ENCODE results near the gene AARS2.
"Not testable (repeated sequence)": the region's sequence is repeated elsewhere in the genome, so short reads cannot be mapped to it uniquely, and the experiment has no call there.

AARS2 gene

DNA sequence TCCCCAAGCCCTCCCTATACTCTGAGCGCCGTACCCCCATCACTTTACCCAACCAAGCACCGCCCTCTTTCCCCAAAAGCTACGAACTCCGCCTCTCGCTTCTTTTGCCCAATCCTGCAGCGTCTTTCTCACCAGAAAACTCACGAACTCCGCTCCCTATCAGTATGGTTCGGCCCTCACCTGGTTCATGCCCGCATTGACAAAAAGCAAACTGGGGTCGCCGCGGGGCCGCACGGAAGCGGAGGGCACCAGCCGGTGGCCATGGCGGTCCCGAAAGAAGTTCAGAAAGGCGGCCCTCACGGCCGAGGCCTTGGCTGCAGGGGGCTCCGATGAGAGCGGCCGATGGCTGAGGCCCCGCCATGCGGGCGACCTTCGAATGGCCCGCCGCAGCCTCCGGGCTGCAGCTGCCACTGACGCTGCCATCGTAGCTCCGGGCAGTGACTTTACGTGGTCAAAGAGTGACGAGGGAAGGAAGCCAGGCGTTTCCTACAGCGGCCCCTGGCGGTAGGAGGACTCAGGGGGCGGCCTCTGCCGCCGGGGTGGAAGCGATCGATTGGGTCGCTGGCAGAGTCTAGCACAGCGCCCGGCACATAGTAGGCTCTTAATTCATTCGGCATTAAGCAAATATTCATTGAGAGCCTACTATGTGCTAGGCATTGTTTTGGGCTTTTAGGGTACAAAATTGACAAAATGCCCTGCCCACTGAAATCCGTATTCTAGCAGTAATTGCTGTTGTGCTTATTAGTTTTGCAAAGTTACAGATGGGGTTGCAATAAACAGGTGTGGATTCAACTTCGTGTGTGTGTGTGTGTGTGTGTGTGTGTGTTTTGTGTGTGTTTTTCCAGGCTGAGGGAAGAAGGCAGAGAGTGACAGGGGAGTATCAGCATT, at the start of gene AARS2:
AARS2 (minus strand) TSS at position 447 of the 888 bp plus-strand sequence; CDS start at position 423, 24 bp downstream.
- peak; percentile 71 for DNase-seq (ENCODE audit: low read depth)

DNA sequence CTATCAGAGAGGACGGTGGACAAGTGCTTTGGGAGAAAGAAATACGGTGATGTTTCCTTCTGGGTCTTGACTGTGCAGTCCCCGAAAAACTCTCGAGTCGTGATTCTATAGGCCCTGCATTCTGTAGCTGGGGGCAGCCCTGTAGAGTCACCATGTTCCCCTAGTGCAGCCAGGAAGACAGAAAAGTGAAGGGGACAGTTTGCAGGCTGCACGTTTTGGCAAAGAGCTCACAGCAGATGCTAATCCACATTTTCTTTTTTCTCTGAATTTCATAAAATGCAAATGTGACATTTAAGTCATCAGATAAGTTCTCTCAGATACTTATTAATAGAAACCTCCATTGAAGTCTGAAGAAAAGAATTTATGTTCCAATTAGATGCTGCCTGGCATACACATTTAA, 48.8 kb upstream of the AARS2 start:
- no peak for DNase-seq (ENCODE audit: low read depth)

DNA sequence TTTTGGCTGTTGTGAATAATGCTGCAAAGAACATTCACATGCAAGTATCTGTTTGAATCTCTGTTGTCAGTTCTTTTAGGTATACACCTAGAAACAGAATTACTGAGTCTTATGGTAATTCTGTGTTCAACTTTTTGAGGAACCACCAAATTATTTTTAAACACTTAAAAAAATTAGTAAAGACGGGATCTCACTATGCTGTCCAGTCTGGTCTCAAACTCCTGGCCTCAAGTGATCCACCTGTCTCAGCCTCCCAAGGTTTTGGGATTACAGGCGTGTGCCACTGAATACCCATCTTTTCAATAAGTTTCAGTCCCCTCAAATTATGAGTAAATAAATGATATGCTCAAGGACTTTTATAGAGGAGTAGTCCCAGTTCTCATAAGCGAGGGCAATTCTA, 46.8 kb upstream of the AARS2 start:
- DNase-seq (ENCODE audit: low read depth) = no peak

DNA sequence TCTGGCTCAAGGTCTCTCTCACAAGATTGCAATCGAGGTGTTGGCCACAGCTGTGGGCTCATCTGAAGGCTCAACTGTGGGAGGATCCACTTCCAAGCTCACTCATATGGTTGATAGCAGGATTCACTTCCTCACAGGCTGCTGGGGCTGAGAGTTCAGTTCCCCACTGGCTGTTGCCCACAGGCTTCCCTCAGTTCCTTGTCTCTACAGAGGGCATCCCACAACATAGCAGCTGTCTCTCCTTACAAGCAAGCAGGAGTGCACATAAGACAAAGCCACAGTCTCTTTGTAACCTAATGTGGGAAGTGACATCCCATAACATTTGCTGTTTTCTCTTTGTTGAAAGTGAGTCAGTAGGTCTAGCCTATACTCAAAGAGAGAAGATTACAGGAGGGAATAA, 43.3 kb upstream of the AARS2 start:
- no peak for DNase-seq (ENCODE audit: low read depth)

DNA sequence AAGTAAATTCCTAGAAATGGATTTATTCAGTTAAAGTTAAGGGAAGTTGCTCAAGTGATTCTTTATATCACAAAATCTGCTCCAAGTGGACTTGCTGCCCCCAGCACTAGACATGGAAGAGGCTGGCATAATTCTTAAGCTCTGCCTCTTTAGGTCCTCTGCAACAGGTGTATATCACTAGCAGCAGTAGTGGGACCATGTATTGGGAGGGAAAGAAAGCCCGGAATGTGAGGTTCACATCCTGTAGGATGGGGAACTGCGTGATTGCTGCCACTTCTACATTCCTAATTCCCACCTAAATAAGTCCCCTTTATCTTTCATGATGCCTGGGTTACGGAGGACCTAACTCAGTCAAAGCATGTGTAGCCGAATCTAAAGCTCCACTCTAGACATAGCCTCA, 42.5 kb upstream of the AARS2 start:
- no peak for DNase-seq (ENCODE audit: low read depth)

DNA sequence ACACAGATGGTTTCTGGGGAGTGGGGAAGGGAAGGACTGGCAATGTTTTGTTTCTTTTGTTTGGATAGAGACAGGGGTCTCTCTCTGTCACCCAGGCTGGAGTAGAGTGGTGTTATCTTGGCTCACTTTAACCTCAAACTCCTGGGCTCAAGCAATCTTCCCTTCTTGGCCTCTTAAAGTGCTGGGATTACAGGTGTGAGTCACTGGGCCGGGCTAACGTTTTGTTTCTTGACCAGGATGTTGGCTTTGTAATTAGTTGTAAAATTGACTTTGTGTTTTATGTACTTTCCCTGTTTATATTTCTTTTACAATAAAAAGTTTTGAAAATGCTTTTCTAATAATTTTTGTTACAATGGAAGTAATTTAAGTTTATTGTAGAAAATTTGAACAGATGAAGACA, 40.2 kb upstream of the AARS2 start:
- DNase-seq (ENCODE audit: low read depth) = no peak

DNA sequence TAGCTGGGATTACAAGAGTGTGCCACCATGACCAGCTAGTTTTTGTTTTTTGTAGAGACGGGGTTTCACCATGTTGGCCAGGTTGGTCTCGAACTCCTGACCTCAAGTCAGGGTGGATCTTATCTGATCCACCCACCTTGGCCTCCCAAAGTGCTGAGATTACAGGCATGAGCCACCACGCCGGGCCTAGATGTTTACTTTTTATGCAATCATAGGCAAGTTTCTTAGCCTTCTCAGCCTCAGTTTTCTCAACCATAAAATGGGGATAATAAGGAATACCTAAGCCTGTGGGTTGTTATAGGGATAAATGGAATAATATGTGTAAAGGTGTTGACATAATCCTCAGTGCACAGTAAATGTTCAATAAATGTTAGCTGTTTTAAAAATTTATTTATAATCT, 39.1 kb upstream of the AARS2 start:
- no peak for DNase-seq (ENCODE audit: low read depth)

DNA sequence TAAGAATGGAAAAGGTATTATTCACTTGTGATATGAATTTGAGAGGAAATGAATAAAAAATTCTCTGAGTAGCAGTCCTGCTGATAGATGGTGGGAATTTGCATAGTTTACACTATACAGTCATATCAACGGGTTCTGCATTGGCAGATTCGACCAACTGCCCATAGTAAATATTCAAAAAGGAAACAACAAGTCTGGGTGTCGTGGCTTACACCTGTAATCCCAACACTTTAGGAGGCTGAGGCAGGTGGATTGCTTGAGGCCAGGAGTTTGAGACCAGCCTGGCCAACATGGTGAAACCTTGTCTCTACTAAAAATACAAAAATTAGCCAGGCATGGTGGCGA, 37.5 kb upstream of the AARS2 start:
- not testable (repeated sequence) for DNase-seq (ENCODE audit: low read depth)

DNA sequence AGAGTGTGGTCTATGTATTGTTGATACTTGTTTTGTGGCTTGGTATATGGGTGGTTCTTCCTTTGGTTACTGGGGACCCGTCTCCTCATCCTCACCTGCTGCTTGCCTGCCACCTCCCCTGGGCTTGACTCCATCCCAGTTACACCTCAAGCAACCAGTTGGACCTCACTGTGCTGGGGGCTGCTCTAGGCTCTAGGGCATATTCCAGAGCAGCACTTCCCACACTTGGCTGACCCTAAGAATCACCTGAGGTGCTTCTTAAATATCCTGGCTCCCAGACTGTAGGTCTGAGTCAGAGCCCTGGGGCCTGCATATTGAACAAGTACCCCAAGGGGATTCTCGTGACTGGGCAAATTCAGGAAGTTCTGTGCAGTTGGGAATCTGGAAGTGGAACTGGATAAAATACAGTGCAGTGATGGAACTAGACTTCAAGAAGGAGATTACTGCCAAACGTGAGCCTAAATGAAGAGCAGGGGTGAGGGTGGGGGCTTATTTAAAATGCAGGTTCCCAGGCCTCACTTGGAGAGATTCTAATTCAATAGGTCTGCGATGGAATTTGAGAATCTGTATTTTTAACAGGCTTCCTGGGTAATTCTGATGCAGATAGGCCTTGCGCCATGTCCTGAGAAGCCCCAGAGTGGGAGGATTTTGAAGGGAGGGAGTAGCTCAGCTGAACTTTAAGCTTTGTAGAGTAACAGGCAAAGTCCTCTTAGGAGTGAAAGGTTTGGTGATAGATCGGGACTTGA, 36.9 kb upstream of the AARS2 start:
- no peak for DNase-seq (ENCODE audit: low read depth)

DNA sequence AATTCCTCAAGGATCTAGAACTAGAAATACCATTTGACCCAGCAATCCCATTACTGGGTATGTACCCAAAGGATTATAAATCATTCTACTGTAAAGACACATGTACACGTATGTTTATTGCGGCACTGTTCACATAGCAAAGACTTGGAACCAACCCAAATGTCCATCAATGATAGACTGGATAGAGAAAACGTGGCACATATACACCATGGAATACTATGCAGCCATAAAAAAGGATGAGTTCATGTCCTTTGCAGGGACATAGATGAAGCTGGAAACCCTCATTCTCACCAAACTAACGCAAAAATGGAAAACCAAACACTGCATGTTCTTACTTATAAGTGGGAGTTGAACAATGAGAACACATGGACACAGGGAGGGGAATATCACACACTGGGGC, 33.7 kb upstream of the AARS2 start:
- not testable (repeated sequence) for DNase-seq (ENCODE audit: low read depth)

DNA sequence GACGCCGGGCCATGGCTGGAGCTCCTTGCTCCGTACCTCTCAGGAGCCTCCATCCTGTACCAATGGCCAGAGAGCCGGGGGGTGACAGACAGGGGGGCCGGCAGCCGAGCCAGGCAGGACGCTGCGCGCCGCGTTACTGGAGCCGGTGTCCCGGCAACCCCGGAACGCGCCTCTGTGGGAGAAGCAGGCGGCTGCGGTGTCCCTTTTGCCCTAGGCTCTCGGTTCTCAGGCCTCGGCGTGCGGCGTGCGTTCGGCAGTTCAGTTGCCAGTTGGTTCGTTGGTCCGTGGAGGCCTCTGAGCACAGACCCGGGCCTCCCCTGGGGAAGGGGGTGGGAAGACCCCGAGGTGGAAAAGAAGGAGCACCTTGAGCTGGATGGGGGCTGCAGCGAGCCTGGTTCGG, 29.3 kb upstream of the AARS2 start, which contains the start of gene SPATS1:
SPATS1 (plus strand) TSS at position 162 of the 400 bp plus-strand sequence. CDS start 446 bp downstream, outside the sequence.
- no peak for DNase-seq (ENCODE audit: low read depth)

DNA sequence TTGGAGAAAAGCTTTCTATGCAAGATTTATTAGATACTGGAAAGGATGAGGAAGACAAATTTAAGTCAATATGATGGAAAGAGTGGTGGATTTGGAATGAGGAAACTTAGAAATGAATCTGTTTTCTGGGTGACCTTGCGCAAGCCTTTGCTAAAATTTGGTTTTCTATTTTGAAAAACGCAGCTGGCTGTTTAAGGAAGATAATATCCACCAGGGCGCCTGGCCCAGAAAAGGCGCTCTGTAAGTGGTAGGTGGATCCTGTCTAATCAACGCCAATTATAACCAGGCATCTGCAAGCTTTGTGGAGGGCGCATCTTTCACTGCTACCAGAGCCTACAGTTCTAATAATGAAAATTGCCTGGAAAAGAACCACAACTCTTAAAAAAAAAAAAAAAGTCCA, 28.9 kb upstream of the AARS2 start:
- DNase-seq (ENCODE audit: low read depth) = no peak

DNA sequence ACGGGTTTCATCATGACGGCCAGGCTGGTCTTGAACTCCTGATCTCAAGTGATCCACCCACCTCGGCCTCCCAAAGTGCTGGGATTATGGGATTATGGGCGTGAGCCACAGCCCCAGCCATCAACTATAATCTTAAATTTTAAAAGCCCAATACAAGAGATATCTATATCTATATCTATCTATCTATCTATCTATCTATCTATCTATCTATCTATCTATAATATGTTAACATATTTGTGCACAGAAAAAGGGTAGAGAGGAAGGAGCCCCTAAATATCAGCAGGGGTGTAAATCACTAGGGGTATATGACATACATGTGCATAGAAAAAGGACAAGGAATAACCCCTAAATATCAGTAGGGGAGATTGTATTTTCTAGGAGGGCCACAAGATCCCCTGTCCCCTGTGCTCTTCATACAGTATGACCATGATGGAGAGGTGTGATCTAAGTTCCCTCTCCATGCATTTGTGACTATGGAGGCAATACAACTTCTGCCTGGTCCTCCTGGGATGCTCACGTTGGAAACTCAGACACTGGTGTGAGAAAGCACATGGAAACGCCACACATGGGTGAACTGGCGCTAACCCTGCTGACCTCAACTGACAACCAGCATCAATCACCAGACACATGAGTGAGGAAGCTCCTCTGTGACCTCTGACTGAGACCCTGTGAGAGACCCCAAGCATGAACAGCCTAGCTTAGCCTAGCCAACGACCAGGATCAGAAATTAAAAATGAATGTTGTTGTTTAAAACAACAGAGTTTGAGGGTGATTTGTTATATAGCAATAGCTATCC, 28.1 kb upstream of the AARS2 start:
- DNase-seq (ENCODE audit: low read depth) = no peak

DNA sequence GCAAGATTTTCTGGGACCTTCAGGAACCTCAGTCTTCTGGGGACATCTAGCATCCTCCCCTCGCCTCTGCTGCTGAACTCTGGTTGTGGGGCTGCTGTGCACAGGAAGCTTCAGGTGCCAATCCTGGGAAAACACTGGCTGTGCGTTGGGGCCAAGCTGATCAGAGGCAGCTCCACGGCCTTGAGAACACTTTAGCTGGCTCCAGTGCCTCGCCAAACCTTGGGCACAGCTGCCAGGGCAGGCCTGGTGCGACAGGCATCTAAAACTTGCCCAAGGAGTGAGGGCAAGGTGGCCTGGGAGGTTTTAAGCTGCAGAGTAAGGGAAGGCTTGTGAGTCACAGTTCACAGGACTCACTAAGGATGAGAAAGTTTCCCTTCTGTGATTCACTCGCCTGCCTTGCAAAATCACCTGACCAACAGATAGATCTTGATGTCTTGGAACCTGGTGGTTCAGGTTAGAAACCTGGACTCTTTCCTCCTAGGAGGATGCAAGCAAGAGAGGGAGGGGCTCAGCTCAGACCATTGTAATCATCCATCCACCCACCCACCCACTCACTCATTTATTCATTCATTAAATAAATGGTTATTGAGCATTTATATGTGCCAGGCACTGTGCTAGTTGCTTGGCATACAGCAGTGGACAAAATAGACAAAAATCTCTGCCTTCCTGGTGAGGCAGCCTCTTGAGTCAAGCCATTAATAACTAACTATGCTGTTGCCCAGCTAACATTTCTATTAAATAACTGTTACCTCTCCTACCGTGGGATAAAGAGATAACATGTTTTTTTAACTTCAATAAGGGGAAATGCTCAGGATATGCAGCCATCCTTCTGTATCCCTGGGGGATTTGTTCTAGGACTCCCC, 26.8 kb upstream of the AARS2 start:
- peak; percentile 22 for DNase-seq (ENCODE audit: low read depth)

DNA sequence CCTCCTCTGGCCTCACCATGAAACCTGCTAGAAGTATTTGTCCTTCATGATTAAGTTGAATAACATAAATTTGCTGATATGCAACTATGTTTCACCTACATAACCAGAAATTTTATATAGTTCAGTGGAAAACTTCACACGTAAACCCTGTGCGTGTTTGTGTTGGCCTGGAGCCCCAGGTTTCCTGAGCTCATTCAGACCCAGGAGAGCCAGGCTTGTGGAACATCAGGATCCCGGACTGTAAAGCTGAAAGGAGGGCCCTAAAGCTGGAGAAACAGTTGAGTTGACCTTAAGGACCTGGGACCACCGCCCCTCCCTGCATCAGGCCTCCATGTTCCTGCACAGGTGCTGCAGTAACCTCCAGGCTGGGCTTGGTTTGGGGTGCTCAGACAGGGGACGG, 26.2 kb upstream of the AARS2 start:
- DNase-seq (ENCODE audit: low read depth) = no peak

DNA sequence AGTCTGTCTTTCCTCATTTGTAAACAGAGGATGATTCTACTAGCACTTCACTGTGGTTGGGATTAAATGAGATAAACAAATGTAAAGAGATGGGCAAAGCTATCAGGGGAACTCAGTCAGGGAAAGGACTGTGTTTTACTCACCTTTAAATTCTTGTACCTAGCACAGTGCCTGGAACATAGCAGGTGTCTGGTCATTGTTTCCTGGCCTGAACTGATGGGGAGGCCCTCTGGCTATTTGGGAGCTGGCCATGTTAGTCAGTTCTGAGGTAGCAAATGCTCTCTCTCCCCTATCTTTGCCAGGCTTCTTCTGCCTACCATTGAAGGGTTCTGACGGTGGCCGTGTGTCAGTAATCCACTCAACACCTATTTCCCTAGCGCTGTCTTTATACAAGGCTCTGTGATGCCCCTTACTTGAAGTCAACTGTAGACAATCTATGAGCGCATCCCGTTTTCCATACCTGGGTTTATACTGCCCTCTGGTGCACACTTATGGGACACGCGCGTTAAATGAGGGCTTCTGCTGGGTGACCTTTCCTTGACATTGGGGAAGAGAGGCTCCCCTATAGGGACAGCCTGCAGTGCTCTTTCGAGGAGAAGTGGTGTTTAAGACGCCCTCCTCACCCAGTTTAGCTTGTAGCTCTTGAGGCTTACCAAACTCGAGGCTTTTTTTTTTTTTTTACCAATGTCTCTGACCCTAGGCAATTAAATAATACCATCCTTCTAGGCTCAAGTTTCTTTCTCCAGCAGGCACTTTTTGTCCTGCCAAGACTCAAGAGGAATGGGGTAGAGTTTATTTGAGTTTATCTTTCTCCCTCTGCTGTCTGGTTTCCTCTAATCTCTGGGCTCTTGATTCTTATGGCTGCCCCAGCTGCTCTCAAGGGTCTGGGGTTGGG, 25.3 kb upstream of the AARS2 start:
- peak; percentile 36 for DNase-seq (ENCODE audit: low read depth)

DNA sequence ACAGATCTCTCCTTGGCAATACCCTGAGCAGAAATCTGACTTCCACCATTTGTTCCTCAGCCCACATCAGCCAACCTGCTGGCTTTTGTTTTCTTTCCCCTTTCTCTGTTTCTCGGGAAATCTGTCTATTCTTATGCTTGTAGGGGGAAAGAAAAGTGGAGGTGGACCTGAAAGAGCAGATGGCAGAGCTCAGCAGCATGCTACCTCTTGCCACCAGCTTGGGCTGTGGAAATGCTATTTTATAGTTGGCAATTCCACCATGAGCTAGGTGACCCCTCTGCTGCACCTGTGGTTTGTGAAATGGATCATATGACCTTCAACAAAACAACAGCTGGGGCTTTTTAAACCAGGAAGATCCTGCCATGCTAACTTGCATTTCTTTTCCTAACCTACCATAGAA, 22.5 kb upstream of the AARS2 start:
- no peak for DNase-seq (ENCODE audit: low read depth)

DNA sequence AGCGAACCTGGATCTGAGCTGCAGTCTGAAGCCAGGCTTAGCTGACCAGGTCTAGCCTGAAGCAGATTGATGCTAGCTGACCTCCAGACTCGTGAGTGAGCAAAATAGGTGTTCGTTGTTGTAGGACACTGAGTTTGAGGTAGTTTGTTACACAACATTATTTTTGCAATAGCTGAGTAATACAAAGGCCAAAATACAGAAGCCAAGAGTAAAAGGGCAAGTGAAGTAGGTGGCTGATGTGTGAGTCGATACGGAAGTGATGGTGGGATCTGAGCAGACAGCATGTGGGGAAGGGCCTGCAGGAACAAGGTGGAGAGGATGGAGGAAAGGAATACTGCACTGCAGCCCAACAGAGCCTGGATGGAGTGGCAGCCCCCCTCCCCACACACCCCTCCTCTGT, 20.8 kb upstream of the AARS2 start:
- DNase-seq (ENCODE audit: low read depth) = no peak

DNA sequence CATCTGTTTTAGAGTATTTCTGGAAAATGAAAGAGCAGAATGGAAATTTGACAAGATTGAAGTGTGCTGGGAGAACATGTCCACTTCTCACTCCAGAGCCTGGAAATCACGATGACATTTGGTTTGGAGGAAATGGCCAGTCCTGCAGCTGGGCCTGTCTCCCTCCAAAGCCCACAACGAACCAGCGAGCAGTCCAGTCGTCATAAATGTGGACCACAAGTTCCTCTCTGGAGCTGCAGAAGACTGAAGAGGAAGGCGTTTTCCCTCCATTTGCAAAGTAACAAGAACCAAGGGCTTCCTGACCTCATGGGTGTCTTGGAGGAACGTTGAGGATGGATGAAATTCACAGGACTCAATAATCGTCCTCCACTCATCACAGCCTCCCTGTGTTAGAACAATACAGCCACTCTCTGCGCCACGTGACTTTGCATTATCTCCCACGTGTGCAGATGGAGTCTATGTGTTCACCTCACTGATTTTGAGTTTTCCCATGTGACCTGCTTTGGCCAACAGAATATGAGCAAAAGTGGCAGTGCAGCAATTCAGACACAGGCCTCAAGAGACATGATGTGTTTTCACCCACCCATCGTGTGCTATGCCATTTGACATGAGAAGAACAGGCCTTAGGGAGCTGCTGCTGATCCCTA, 20.2 kb upstream of the AARS2 start:
- DNase-seq (ENCODE audit: low read depth) = no peak

DNA sequence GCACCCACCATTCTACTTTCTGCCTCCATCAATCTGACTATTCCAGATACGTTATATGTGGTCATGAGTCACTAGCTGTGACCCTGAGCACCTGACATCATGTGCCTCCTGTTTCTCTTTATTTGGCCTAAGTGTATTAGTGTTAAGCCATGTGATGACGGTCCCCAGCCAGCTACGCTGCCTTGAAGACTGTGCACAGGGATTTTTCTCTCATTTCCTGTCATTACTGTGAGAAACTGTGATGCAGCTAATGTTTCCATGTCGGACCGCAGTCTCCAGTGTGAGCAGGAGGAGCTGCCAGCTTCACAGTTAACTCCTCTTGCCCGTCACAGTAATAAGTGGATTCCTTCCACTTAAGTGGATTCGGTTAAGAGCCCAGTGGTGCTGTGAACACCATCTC, 19.4 kb upstream of the AARS2 start:
- DNase-seq (ENCODE audit: low read depth) = peak; percentile 41

All from stromal cell of bone marrow (primary cell).